HepG2 (cell line): Measurements from ENCODE around the gene COQ5.

ENCODE experiments used
- MYC ChIP-seq: sonication (generic); formaldehyde crosslinking; IDR thresholded peaks from 2 replicates; pipeline ENCODE4 v1.9.0; 2021; ENCODE audit warnings: missing genetic modification reagents, borderline replicate concordance
- RNF2 ChIP-seq: fragments of 450-650 bp; conservative IDR thresholded peaks from 2 replicates; pipeline ENCODE4 v1.6.1; 2016; ENCODE audit warnings: low read depth
- TF ChIP-seq, protein P1 (sequence below): sonication (generic); formaldehyde crosslinking; IDR thresholded peaks from 2 replicates; pipeline ENCODE4 v1.4.0; 2020; ENCODE audit warnings: mild to moderate bottlenecking, missing genetic modification reagents

GRCh38 chr12:120473807-120474615, 54.9 kb downstream of the COQ5 start:
- TF ChIP-seq, protein P1, sequence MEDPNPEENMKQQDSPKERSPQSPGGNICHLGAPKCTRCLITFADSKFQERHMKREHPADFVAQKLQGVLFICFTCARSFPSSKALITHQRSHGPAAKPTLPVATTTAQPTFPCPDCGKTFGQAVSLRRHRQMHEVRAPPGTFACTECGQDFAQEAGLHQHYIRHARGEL (CRISPR knock-in tag): no peak
- no peak for TF ChIP-seq MYC (CRISPR knock-in tag)
- no peak for TF ChIP-seq RNF2
